HG03103 (cell line): ENCODE results near the gene OCA2.
"Not testable (repeated sequence)": the region's sequence is repeated elsewhere in the genome, so short reads cannot be mapped to it uniquely, and the experiment has no call there.

Experiments used
- ATAC-seq: cut with Tn5 transposase; IDR thresholded peaks from one replicate; pipeline ENCODE4 v1.9.1; 2021; ENCODE audit warnings: low read depth; ENCODE audit not compliant: unreplicated experiment

Gene OCA2

GRCh38 chr15:27796405-27797320 is 302.5 kb downstream of the OCA2 start:
- no peak for ATAC-seq

GRCh38 chr15:27792756-27793264 is 306.3 kb downstream of the OCA2 start:
- no peak for ATAC-seq

- ATAC-seq, result no peak
These were observed 308.8 kb downstream of the OCA2 start for GRCh38 chr15:27790270-27790669.

- ATAC-seq, result no peak
These were observed 311.2 kb downstream of the OCA2 start for GRCh38 chr15:27787931-27788330.

- ATAC-seq, result no peak
These were observed 315.0 kb downstream of the OCA2 start for GRCh38 chr15:27784107-27784506.

GRCh38 chr15:27783678-27784077 is 315.4 kb downstream of the OCA2 start:
- no peak for ATAC-seq

GRCh38 chr15:27782125-27782524 is 317.0 kb downstream of the OCA2 start:
- no peak for ATAC-seq

- ATAC-seq, result no peak
These were observed 322.6 kb downstream of the OCA2 start for GRCh38 chr15:27776501-27776900.

GRCh38 chr15:27774638-27775037 is 324.5 kb downstream of the OCA2 start:
- ATAC-seq, result no peak

- ATAC-seq, result no peak
These were observed 324.9 kb downstream of the OCA2 start for GRCh38 chr15:27774191-27774590.

- no peak for ATAC-seq
These were observed 327.2 kb downstream of the OCA2 start for GRCh38 chr15:27771892-27772291.

- ATAC-seq, result no peak
These were observed 328.2 kb downstream of the OCA2 start for GRCh38 chr15:27770769-27771554.

GRCh38 chr15:27770086-27770607 is 329.0 kb downstream of the OCA2 start:
- ATAC-seq, result no peak

GRCh38 chr15:27769652-27770051 is 329.5 kb downstream of the OCA2 start:
- ATAC-seq, result no peak

- ATAC-seq, result no peak
These were observed 330.2 kb downstream of the OCA2 start for GRCh38 chr15:27768732-27769475.

GRCh38 chr15:27767918-27768640 is 331.0 kb downstream of the OCA2 start:
- ATAC-seq, result no peak

- not testable (repeated sequence) for ATAC-seq
These were observed 331.7 kb downstream of the OCA2 start for GRCh38 chr15:27767430-27767829.

GRCh38 chr15:27764339-27764738 is 334.8 kb downstream of the OCA2 start:
- no peak for ATAC-seq

- no peak for ATAC-seq
These were observed 335.6 kb downstream of the OCA2 start for GRCh38 chr15:27763514-27763913.

GRCh38 chr15:27762471-27762870 is 336.6 kb downstream of the OCA2 start:
- ATAC-seq, result no peak
